Activated T-helper 9 cell treated with anti-CD3 and anti-CD28 coated beads, Interleukin-2, amount 50 U/mL, for 16 hours (primary cell): Measurements from ENCODE around the gene PKDREJ.

Experiments used
- DNase-seq: peaks from one replicate; pipeline ENCODE4 v3.0.0-alpha.2; 2020; ENCODE audit warnings: low read depth

The PKDREJ gene

GRCh38 chr22:46290121-46290842 is 27.1 kb upstream of the PKDREJ start:
- DNase-seq: no peak

- no peak for DNase-seq
Measured at GRCh38 chr22:46289244-46289891, 26.2 kb upstream of the PKDREJ start.

DNA sequence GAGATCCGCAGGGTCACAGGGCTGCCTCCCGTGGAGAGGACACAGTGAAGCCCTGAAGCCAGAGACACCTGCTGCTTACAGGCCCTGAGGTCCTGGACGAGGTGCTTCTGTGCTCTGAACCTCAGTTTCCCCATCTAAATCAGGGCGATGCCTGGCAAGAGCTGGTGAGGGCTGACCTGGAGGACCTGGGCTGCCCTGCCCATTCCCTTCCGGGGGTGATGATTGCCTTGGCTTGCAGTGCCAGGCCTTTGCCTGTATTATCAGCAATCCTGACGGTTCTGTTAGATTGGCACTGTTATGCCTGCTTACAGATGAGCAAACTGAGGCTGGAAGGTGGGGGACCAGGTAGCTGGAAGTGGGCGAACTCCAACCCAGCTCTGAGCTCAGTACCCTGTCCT is 25.7 kb upstream of the PKDREJ start:
- no peak for DNase-seq

DNA sequence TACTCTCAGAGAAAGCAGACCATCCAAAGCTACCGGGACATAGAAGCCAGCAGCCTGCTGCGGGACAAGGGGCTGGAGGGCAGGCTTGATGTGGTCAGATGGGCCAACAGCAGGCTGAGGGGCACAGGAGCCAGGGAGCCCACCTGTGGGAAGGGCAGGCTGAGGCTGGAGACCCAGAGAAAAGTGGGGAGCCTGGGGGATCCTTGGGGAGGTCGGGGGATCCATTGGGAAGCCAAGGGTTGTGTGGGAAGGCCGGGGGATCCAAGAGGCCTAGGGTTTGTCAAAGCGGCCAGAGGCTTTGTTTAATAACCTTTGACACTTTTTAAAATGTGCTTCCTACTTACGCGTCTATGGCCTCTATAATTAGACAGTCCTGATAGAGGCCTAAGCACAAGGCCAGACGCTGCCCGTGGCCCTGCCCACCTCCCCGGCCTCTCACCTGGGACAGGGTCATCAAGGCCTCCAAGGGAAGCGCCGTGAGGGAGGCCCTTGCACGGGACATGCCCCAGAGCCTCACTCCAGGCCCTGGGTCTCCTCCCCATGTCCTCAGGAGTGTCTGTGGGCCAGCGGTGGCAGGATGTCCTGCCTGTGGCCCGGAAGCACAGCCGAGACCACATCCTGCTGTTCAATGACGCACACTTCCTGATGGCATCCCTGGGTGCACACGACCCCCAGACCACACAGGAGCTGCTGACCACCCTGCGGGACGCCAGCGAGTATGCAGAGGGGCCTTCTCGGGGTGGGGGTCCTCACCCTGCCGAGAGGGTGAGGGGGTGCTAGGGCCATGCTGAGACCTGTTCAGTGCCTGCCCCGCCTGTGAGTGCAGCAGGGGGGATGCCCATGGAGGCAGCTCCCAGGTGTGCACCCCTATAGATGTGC is 25.0 kb upstream of the PKDREJ start:
- no peak for DNase-seq

- no peak for DNase-seq
Measured at GRCh38 chr22:46286941-46287872, 24.1 kb upstream of the PKDREJ start.

DNA sequence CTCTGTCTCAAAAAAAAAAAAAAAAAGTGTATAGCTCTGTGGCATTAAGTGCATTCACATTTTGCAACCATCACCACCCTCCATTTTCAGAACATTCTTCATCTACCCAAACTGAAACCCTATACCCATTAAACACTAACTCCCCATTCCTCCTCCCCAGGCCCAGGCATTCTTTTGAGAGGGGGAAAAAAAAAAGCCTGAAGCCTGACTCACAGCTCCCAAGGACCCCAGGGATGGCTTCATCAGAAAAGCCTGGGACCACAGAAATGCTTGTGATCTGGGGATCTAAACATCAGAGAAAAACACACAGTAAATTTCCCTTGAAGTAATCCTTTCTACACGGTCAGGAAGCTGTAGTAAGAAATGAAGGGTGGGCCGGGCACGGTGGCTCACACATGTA is 22.9 kb upstream of the PKDREJ start:
- DNase-seq: no peak

DNA sequence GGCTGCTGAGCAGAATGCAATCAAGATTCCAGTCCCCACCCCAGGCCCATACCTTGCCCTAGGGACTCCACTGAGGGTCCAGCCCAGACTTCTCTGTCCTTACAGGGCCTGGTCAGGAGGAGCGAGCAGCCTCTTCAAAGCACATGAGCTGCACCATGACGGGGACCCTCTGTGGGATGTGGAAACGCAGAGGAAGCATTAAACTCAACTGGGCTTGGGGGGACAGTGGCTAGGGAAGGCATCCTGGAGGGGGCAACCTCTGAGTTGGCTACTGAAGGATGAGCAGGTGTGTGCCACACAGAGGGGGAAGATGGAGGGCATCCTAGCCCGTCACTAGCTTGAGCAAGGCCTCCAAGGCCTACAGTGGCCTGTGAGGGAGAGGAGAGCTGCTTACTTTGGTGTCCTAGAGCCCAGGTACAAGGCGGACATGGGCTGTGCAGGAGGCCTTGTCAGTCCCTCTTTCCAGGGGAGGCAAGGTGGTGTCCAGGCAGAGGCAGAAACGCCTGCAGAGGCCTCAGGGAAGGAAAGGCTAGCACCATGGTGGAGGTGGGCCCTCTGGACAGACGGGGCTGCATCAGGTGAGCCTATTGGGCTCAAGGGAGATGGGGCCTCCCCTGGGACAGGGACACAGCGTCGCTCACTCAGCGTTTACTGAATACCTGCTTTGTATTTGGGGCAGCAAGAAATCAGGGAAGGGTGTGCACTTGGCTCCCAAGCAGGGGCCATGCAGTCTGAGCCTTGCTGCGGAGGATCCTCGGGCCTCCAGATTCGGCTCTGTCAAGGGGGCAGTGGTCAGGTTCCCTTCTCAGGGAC is 18.9 kb upstream of the PKDREJ start:
- DNase-seq: no peak

DNA sequence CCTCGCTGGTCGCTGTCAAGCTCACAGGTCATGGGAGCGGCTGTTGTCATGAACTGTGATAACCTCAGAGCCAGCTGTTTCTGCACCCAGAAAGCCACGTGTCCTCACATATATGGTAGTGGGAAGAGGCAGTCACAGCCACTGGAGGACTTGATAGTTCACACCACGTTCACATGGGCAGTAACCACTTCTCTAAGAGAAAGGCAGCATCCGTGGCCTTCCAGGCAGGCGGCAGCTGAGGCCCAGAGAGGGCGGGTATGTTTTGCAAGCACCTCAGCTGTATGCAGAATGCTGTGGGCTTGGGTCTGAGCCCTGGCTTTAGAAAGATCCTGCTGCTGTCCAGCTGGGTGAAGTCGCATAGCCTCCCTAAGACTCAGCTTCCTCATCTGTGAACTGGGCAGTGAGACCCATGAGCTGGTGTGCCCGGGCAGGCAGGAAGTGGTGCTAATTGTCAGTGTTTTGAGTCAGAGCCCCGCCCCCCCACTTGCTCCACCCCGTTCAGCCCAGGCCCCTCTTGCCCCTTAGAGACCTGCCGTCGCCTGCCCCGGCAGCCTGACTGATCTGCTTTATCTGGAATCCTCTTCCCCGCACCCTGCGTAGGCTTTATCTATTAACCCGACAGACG is 18.0 kb upstream of the PKDREJ start:
- no peak for DNase-seq

- no peak for DNase-seq
Measured at GRCh38 chr22:46280063-46280817, 17.1 kb upstream of the PKDREJ start.

DNA sequence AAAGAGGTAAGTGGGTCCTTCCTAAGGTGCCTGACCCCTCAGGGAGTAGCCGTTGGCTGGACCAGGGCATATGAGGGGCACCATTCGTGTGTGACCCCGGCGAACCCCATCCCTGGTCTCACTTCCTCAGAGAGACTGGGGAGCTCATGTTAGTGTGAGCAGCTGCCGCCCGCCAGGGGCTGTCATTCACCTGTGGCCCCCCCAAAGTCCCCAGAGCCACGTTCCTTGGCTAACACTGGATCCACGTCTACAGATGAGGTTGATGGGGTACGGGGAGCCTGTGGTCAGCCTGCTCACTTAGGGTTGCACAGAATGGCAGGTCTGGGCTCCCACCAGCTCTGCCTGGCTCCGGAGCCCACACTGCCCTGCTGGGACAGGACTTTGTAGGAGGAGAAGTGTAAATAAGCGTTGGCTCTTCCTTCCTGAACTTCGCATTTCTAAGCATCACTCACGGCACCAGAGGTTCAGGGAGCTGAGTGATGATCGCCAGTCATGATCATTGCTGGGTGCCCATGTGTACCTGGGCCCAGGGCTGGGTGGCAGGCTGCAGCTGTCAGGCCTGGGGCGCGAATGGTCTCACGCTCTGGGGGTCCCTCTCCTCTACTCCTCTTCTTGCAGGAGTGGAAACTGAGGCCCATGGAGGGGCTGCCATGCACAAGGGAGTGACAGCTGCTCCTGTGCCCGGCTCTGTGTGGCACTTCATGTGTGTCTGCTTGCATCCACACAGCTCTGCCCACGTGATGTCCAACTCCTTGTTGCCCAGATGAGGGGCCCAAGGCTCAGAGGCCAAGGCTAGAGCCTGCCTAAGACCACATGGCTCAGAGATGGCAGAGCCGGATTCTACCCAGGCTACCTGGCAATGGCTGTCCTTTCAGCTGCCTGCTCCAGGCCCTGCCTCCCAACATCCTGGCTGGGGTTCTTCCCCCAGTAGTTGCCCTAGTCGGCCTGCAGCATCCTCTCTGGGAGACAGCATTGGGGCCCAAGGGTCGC is 15.8 kb upstream of the PKDREJ start:
- DNase-seq: no peak

DNA sequence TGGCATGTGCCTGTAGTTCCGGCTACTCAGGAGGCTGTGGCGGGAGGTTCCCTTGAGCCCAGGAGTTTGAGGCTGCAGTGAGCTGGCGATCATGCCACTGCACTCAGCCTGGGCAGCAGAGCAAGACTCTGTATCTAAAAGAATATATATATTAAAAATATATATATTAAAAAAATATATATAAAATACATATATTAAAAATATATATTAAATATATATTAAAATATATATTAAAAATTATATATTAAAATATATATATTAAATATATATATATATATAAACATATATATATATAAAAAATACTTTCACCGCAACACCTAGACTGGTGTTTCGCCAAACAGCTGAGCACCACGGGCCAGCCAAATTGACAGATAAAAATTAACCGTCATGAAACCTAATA is 13.4 kb upstream of the PKDREJ start:
- no peak for DNase-seq

GRCh38 chr22:46275455-46276122 is 12.4 kb upstream of the PKDREJ start:
- DNase-seq: no peak

GRCh38 chr22:46274381-46274780 is 11.2 kb upstream of the PKDREJ start:
- no peak for DNase-seq

- no peak for DNase-seq
Measured at GRCh38 chr22:46273432-46274148, 10.4 kb upstream of the PKDREJ start.

DNA sequence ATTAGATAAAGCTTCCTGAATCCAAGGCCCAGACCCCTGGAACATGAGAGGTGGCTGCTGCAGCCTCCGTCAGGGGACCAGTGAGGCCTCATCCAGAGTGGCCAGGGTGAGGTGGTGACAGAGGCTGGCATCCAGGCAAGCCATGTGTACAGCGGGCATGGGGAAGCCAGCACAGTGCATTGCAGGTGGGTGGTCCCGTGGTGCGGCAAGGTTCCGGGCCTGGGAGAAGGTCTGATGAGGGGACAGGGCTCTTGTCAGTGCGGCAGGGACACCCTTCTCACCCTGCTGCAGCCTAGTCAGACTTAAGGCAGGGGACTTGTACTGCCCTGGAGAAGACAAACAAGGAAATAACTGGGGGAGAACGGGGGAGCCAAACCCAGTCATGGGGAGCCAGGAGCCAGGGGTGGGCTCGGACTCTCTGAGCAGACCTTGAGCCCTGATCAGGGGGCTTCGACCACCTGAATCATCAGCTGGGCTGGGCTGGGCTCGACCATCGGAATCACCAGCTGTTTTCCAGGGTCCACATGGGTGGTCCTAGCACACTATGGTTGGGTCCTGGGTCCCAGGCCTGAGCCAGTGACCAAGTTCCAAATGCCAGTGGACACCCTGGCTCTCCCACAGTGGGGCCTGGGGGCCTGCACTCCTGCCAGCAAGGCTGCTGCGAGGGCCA is 9.8 kb upstream of the PKDREJ start:
- DNase-seq: no peak

- no peak for DNase-seq
Measured at GRCh38 chr22:46272196-46272595, 9.1 kb upstream of the PKDREJ start.

DNA sequence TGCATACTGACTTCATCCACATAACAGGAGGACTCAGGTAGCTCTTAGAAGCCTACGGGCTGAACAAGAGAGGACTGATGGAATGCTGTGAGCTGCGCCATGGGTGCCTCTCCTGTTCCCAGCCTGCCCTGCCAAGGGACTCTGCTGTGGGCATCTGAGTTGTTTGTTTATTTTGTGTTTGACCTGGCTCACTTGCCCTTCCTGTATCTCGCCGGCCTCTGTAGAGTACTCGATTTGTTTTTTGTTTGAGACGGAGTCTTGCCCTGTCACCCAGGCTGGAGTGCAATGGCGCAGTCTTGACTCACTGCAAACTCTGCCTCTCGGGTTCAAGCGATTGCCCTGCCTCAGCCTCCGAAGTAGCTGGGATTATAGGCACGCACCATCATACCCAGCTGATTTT is 6.4 kb upstream of the PKDREJ start:
- no peak for DNase-seq
